Activated B cell treated with CpG ODN at 0.5 μM for 24 hours (primary cell): Measurements from ENCODE around the gene COL1A2. TPM values are rescaled to one million over a fixed set of nuclear protein-coding genes. Genes with fewer than 3 reads are reported as not detected.

Experiments
- ATAC-seq: fragments of 200-7000 bp; cut with Tn5 transposase; one replicate; pipeline ENCODE4 v1.10.0; 2021; ENCODE audit warnings: low read depth, mild to moderate bottlenecking, moderate library complexity
- CTCF ChIA-PET: fragments of 350-600 bp; sonication (Branson Sonifier 250); formaldehyde crosslinking; loops from one replicate; lab custom pipeline; 2021; ENCODE audit warnings: antibody characterized with exemption; lab: Charles Lee
- POLR2A ChIA-PET: fragments of 350-600 bp; sonication (Branson Sonifier 250); formaldehyde crosslinking; loops from one replicate; lab custom pipeline; 2021; ENCODE audit warnings: antibody characterized with exemption; lab: Charles Lee
- DNase-seq: peaks from one replicate; pipeline ENCODE4 v3.0.0; 2022
- H3K27ac Mint-ChIP-seq: one replicate; pipeline ENCODE4 v1.8.0; 2020; ENCODE audit warnings: mixed read lengths
- H3K27me3 Mint-ChIP-seq: one replicate; pipeline ENCODE4 v1.8.0; 2021; ENCODE audit warnings: mixed read lengths
- H3K36me3 Mint-ChIP-seq: one replicate; pipeline ENCODE4 v1.8.0; 2021; ENCODE audit warnings: low read depth, mixed read lengths
- H3K4me1 Mint-ChIP-seq: one replicate; pipeline ENCODE4 v1.8.0; 2021; ENCODE audit warnings: mixed read lengths
- H3K4me3 Mint-ChIP-seq: one replicate; pipeline ENCODE4 v1.8.0; 2020; ENCODE audit warnings: mild to moderate bottlenecking, mixed read lengths
- H3K9me3 Mint-ChIP-seq: one replicate; pipeline ENCODE4 v1.8.0; 2020; ENCODE audit warnings: mixed read lengths
- CTCF ChIP-seq: fragments of 200-600 bp; IDR thresholded peaks from one replicate; pipeline ENCODE4 v1.8.0; 2022; ENCODE audit warnings: antibody characterized with exemption, mild to moderate bottlenecking
- intact Hi-C: fragments of 100-400 bp; cut with micrococcal nuclease; formaldehyde crosslinking; loops from one replicate; pipeline ENCODE4 v1.15.1; 2024
- total RNA-seq: library from RNA; stranded (reverse); gene quantifications from 2 replicates; pipeline ENCODE4 v1.2.3, GENCODE V29; 2022

The COL1A2 gene
- total RNA-seq, 1 donor from 2014 or later: not detected

GRCh38 chr7:94368371-94368791 lies 26.3 kb upstream of the COL1A2 start:
- ATAC-seq (no peak), DNase-seq (no peak)
- intact Hi-C loops: no loop called here
- CTCF ChIA-PET: no interaction called here
- Mint-ChIP-seq H3K36me3 (no peaks in the 10 kb centered on the region), H3K4me1 (no peaks in the 10 kb centered on the region), H3K27me3 (peaks cover 7% of the 10 kb centered on the region), H3K9me3 (no peaks in the 10 kb centered on the region), H3K27ac (no peak overlapping the region), H3K4me3 (no peak overlapping the region)
- POLR2A ChIA-PET: no interaction called here
- no peak for TF ChIP-seq CTCF

DNA sequence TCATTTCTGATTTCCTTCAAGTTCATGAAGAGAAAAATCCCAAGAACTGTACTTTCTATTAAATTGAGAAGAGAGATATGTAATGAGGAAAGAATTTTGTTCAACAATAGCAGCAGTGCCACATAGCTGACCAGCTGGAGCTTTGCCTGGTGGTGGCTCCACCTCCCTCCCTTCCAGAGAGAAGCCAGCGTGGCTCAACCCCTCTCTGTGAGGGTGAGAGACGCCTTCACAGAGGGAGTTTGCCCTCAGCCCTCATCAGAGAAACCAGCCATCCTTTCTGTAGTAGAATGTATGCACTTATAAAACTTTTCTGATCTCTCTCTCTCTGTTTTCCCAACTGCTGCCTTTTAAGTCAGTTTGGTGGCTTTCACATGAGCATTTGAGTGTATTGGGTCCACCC lies 20.5 kb upstream of the COL1A2 start:
- no peak for TF ChIP-seq CTCF
- Mint-ChIP-seq H3K4me1 (no peaks in the 10 kb centered on the region), H3K27me3 (peaks cover 6% of the 10 kb centered on the region)

DNA sequence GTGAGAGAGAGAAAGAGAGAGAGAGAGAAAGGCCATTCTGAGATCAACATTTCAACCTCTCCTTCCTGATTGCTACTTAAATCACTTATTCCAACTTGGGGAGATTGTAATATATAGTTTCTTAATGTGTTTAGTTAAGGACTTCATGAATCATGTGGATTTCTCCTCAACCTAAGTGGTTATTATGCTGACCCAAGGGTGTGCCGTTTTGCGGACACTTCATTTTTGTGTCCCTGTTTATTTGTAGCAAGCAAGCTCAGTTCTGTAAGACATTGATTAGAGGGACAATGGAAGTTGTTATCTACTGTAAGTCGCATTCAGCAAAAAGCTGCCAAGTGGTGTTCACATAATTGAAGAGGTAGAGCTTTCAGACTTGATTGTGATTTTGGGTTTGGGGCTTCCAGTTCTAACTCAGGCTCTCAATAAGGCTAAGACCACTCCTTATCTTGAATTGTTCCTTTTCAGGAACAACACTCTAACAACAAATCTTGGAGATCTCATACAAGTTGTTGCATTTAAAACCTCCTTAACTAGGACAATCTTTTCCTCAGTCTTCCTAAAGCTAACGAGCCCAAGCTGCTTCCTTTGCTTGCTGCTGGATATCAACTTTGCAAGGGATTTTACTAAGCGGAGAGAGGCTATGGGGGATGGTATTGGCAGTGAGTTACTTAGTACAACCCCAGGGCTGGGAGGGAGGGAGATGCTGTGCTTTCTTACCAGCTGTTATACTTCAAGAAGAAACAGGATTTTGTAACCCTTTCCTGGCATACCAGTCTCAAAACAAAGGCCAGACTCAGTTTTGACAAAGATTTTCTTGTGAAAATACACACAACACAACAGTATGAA lies 19.8 kb upstream of the COL1A2 start:
- Mint-ChIP-seq H3K27me3 (peaks cover 10% of the 10 kb centered on the region), H3K4me1 (no peaks in the 10 kb centered on the region), H3K36me3 (no peaks in the 10 kb centered on the region), H3K4me3 (no peak overlapping the region), H3K9me3 (no peaks in the 10 kb centered on the region), H3K27ac (no peak overlapping the region)
- ChIA-PET POLR2A (no interaction called here), CTCF (no interaction called here)
- no peak for DNase-seq
- intact Hi-C loops: no loop called here
- TF ChIP-seq CTCF: no peak
- ATAC-seq: no peak

More for the DNA sequence above, 20.5 kb upstream of the COL1A2 start:
- H3K27ac Mint-ChIP-seq: no peak overlapping the region
- POLR2A ChIA-PET: no interaction called here
- DNase-seq (no peak), ATAC-seq (no peak)
- intact Hi-C loops: no loop called here
- CTCF ChIA-PET: no interaction called here
- H3K4me3 Mint-ChIP-seq: no peak overlapping the region
- no peaks in the 10 kb centered on the region for H3K9me3 Mint-ChIP-seq
- no peaks in the 10 kb centered on the region for H3K36me3 Mint-ChIP-seq

DNA sequence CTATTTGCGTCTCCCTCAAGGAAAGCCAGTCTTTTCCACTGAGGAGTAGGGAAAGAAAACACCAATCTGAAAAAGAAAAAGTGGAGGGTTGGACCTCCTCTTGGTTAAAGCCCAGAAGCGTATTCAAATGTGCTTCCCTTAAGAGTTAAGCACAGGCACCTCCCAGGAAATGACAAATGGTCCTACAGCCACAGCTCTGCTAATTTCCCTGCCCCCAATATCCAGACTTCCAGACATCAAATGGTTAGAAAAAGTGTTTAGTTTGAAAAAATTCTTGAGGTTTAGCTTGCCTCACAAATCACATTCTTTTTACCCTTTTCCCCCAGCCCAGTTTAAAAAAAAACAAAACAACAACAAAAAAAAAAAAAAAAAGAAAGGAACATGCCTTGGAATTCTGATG lies 19.0 kb upstream of the COL1A2 start:
- ChIA-PET POLR2A (no interaction called here), CTCF (no interaction called here)
- DNase-seq: no peak
- H3K36me3 Mint-ChIP-seq: no peaks in the 10 kb centered on the region
- intact Hi-C loops: no loop called here
- peaks cover 10% of the 10 kb centered on the region for H3K27me3 Mint-ChIP-seq
- no peak overlapping the region for H3K27ac Mint-ChIP-seq
- ATAC-seq: no peak
- no peak for TF ChIP-seq CTCF
- H3K4me1 Mint-ChIP-seq: no peaks in the 10 kb centered on the region
- no peak overlapping the region for H3K4me3 Mint-ChIP-seq
- no peaks in the 10 kb centered on the region for H3K9me3 Mint-ChIP-seq

DNA sequence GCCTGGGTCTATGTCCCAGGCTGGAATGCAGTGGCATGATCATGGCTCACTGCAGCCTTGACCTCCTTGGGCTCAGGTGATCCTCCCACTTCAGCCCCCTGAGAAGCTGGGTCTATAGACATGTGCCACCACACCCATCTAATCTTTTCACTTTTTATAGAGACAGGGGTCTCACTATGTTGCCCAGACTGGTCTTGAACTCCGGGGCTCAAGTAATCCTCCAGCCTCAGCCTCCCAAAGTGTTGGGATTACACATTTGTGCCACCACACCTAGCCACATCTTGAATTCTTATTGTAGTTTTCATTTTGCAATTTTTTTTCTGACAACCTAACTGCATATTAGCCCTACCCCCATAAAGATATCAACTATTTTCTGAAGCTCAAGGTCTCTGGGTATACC lies 18.4 kb upstream of the COL1A2 start:
- Mint-ChIP-seq H3K27ac (no peak overlapping the region), H3K9me3 (no peaks in the 10 kb centered on the region), H3K4me1 (no peaks in the 10 kb centered on the region), H3K36me3 (no peaks in the 10 kb centered on the region), H3K27me3 (peaks cover 10% of the 10 kb centered on the region), H3K4me3 (no peak overlapping the region)
- POLR2A ChIA-PET: no interaction called here
- CTCF ChIA-PET: no interaction called here
- intact Hi-C loops: no loop called here
- no peak for DNase-seq
- no peak for ATAC-seq
- no peak for TF ChIP-seq CTCF
